CD14-positive monocyte (primary cell): ENCODE measurements around the gene ASRGL1. TPM values are rescaled to one million over a fixed set of nuclear protein-coding genes. Genes with fewer than 3 reads are reported as not detected.

Experiments used
- DNase-seq, 3 donors: peaks; one replicate each; pipeline ENCODE4 v3.0.0-alpha.2; 2011 to 2022
- H2AFZ ChIP-seq: 2 replicates; pipeline ENCODE4 v1.6.0; 2012; ENCODE audit warnings: mild to moderate bottlenecking, low read depth, low read length, inconsistent platforms; ENCODE audit not compliant: insufficient read depth, poor library complexity, severe bottlenecking
- H3K27ac ChIP-seq, 2 donors: 1 replicate in 1 of 2; 2 replicates in 1 of 2; pipeline ENCODE4 v1.5.1; 2012 to 2013; ENCODE audit warnings: low read length in 2 of 2, control low read depth in 1 of 2, inconsistent platforms in 1 of 2, low read depth in 1 of 2, mild to moderate bottlenecking in 1 of 2
- H3K27me3 ChIP-seq, 2 donors: one replicate each; pipeline versions ENCODE4 v1.6.0 to v1.6.1; 2011 to 2013; ENCODE audit warnings: low read length in 2 of 2; ENCODE audit not compliant: control insufficient read depth in 2 of 2, insufficient read depth in 2 of 2
- H3K36me3 ChIP-seq, 2 donors: replicated peaks in 1 of 2; 1 replicate in 1 of 2; 2 replicates in 1 of 2; pipeline versions ENCODE4 v1.5.1 to v1.6.1; 2012 to 2013; ENCODE audit warnings: low read length in 2 of 2, control low read depth in 1 of 2, inconsistent platforms in 1 of 2, mild to moderate bottlenecking in 1 of 2; ENCODE audit not compliant: insufficient read depth in 2 of 2, control insufficient read depth in 1 of 2
- H3K4me1 ChIP-seq, 2 donors: 1 replicate in 1 of 2; 2 replicates in 1 of 2; pipeline versions ENCODE4 v1.5.1 to v1.6.1; 2012 to 2013; ENCODE audit warnings: low read length in 2 of 2, control low read depth in 1 of 2, inconsistent platforms in 1 of 2, mild to moderate bottlenecking in 1 of 2, moderate library complexity in 1 of 2; ENCODE audit not compliant: insufficient read depth in 2 of 2, control insufficient read depth in 1 of 2
- H3K4me2 ChIP-seq: replicated peaks from 2 replicates; pipeline ENCODE3; 2012; ENCODE audit warnings: low read length, moderate library complexity, mild to moderate bottlenecking; ENCODE audit not compliant: poor library complexity, severe bottlenecking; ENCODE audit errors: extremely low read depth
- H3K4me3 ChIP-seq, 3 experiments: fragments of 200-600 bp in 1 of 3; sonication (generic) in 1 of 3; replicated peaks in 1 of 3; 1 replicate in 2 of 3; 2 replicates in 1 of 3; pipeline ENCODE4 v1.5.1; 2011 to 2013; ENCODE audit warnings: low read length in 3 of 3, mild to moderate bottlenecking in 3 of 3, control low read depth in 2 of 3, low read depth in 2 of 3, inconsistent platforms in 1 of 3, moderate library complexity in 1 of 3
- H3K79me2 ChIP-seq: 2 replicates; pipeline ENCODE4 v1.6.0; 2012; ENCODE audit warnings: mild to moderate bottlenecking, control low read depth, inconsistent platforms, low read length, moderate library complexity; ENCODE audit not compliant: insufficient read depth
- H3K9ac ChIP-seq: 2 replicates; pipeline ENCODE4 v1.6.0; 2017; ENCODE audit warnings: low read length, mild to moderate bottlenecking; ENCODE audit not compliant: insufficient read depth, poor library complexity, severe bottlenecking
- H3K9me3 ChIP-seq, 2 donors: replicated peaks in 1 of 2; 1 replicate in 1 of 2; 2 replicates in 1 of 2; pipeline versions ENCODE4 v1.5.1 to v1.6.1; 2012 to 2013; ENCODE audit warnings: low read length in 2 of 2, control low read depth in 1 of 2; ENCODE audit not compliant: control insufficient read depth in 1 of 2, insufficient read depth in 1 of 2
- H4K20me1 ChIP-seq: 2 replicates; pipeline ENCODE4 v1.6.0; 2012; ENCODE audit warnings: mild to moderate bottlenecking, low read length, control low read depth, moderate library complexity; ENCODE audit not compliant: insufficient read depth
- H3K27ac Mint-ChIP-seq, 7 donors: one replicate each; pipeline ENCODE4 v1.8.0; 2020; ENCODE audit warnings: mild to moderate bottlenecking in 7 of 7, mixed read lengths in 7 of 7, moderate library complexity in 6 of 7, inconsistent platforms in 2 of 7
- H3K27me3 Mint-ChIP-seq, 3 donors: one replicate each; pipeline ENCODE4 v1.8.0; 2021 to 2022; ENCODE audit warnings: low read depth in 3 of 3, mild to moderate bottlenecking in 3 of 3, mixed read lengths in 3 of 3, moderate library complexity in 3 of 3, inconsistent platforms in 1 of 3
- H3K36me3 Mint-ChIP-seq, 2 donors: one replicate each; pipeline ENCODE4 v1.8.0; 2020; ENCODE audit warnings: mixed read lengths in 2 of 2, inconsistent platforms in 1 of 2, mild to moderate bottlenecking in 1 of 2
- H3K4me1 Mint-ChIP-seq: one replicate; pipeline ENCODE4 v1.8.0; 2020; ENCODE audit warnings: mild to moderate bottlenecking, mixed read lengths
- H3K4me3 Mint-ChIP-seq, 2 donors: one replicate each; pipeline ENCODE4 v1.8.0; 2020; ENCODE audit warnings: mild to moderate bottlenecking in 2 of 2, mixed read lengths in 2 of 2, moderate library complexity in 1 of 2
- H3K9me3 Mint-ChIP-seq, 7 donors: one replicate each; pipeline ENCODE4 v1.8.0; 2020 to 2022; ENCODE audit warnings: mixed read lengths in 7 of 7, mild to moderate bottlenecking in 6 of 7, moderate library complexity in 6 of 7, inconsistent platforms in 2 of 7
- CTCF ChIP-seq: fragments of 200-600 bp; IDR thresholded peaks from one replicate; pipeline ENCODE4 v1.8.0; 2022; ENCODE audit warnings: antibody characterized with exemption, mild to moderate bottlenecking
- WGBS: methylation state at CpG from one replicate; pipeline ENCODE4 v1.1.5; 2013; ENCODE audit warnings: missing lambda C conversion rate; ENCODE audit not compliant: insufficient coverage; 5-methylcytosine and 5-hydroxymethylcytosine counted together
- intact Hi-C, 2 donors: fragments of 100-400 bp; cut with micrococcal nuclease; formaldehyde crosslinking; loops; one replicate each; pipeline versions ENCODE4 v1.15.0 to v1.15.1; 2023
- polyA plus RNA-seq, 3 donors: library from polyadenylated mRNA; depleted of rRNA in 1 of 3; unstranded in 2 of 3; stranded (reverse) in 1 of 3; fragments of 300-500 nt in 2 of 3; fragments of >200 nt in 1 of 3; fragmentation: Illumina TruSeq in 2 of 3; gene quantifications; 1 replicate in 2 of 3; 2 replicates in 1 of 3; pipeline ENCODE4 v1.2.3, GENCODE V29; 2012 to 2021

Gene ASRGL1
- polyA plus RNA-seq, 3 donors, result 22.3 to 57.8 (median 50.6) TPM

- H3K27ac Mint-ChIP-seq, result no peak overlapping the region
- no peak for DNase-seq
- H3K36me3 ChIP-seq, result no peaks in the 10 kb centered on the region
- H3K4me1 ChIP-seq, result peaks cover 57 to 73% of the 10 kb centered on the region in 2 donors
- intact Hi-C loops, result no loop called here
- peaks cover 56% of the 10 kb centered on the region for H3K4me1 Mint-ChIP-seq
- peaks cover 0 to 2% (median 0%) of the 10 kb centered on the region in 3 donors for H3K27me3 Mint-ChIP-seq
- no peaks in the 10 kb centered on the region for H3K27me3 ChIP-seq
- H3K9me3 ChIP-seq, result no peaks in the 10 kb centered on the region
- WGBS, result no CpG with 5 or more reads among the region's 1 CpG
- H4K20me1 ChIP-seq, result no peaks in the 10 kb centered on the region
- H3K9ac ChIP-seq, result no peak overlapping the region
- no peaks in the 10 kb centered on the region for H3K79me2 ChIP-seq
- no peak overlapping the region for H3K4me2 ChIP-seq
- no peak overlapping the region for H3K4me3 ChIP-seq
- no peak overlapping the region for H3K27ac ChIP-seq
- no peak for TF ChIP-seq CTCF
- no peaks in the 10 kb centered on the region for H3K36me3 Mint-ChIP-seq
- peaks cover 0 to 3% (median 0%) of the 10 kb centered on the region in 7 donors for H3K9me3 Mint-ChIP-seq
- H2AFZ ChIP-seq, result no peak overlapping the region
- H3K4me3 Mint-ChIP-seq, result no peak overlapping the region
Observed at GRCh38 chr11:62437616-62438015, 100.4 kb downstream of the ASRGL1 start.

- DNase-seq, result no peak
- no peaks in the 10 kb centered on the region for H3K27me3 ChIP-seq
- H3K9ac ChIP-seq, result no peak overlapping the region
- Mint-ChIP-seq H3K4me3 (no peak overlapping the region), H3K27ac (no peak overlapping the region), H3K27me3 (peaks cover 0 to 2% (median 0%) of the 10 kb centered on the region in 3 donors), H3K9me3 (peaks cover 0 to 3% (median 0%) of the 10 kb centered on the region in 7 donors), H3K4me1 (peaks cover 51% of the 10 kb centered on the region), H3K36me3 (no peaks in the 10 kb centered on the region)
- H3K4me2 ChIP-seq, result no peak overlapping the region
- no peak overlapping the region for H3K27ac ChIP-seq
- no peaks in the 10 kb centered on the region for H3K36me3 ChIP-seq
- H4K20me1 ChIP-seq, result no peaks in the 10 kb centered on the region
- H2AFZ ChIP-seq, result no peak overlapping the region
- no peaks in the 10 kb centered on the region for H3K79me2 ChIP-seq
- TF ChIP-seq CTCF, result no peak
- H3K4me3 ChIP-seq, result no peak overlapping the region
- H3K9me3 ChIP-seq, result no peaks in the 10 kb centered on the region
- intact Hi-C loops, result no loop called here
- peaks cover 57 to 73% of the 10 kb centered on the region in 2 donors for H3K4me1 ChIP-seq
- WGBS, result 88% methylated on average over 3 of the region's 4 CpGs
Observed at GRCh38 chr11:62438641-62439040, 101.4 kb downstream of the ASRGL1 start.
